Rectal smooth muscle tissue (tissue), 1 donor: ENCODE data around the gene SOX18.

Experiments
- H3K27ac ChIP-seq: one replicate; pipeline ENCODE4 v1.7.0; 2013; ENCODE audit warnings: low read depth, low read length, inconsistent platforms
- H3K27me3 ChIP-seq: one replicate; pipeline ENCODE4 v1.7.0; 2013; ENCODE audit warnings: low read length; ENCODE audit not compliant: control insufficient read depth, insufficient read depth
- H3K36me3 ChIP-seq: one replicate; pipeline ENCODE4 v1.7.0; 2013; ENCODE audit warnings: low read length; ENCODE audit not compliant: control insufficient read depth, insufficient read depth
- H3K4me1 ChIP-seq: one replicate; pipeline ENCODE4 v1.7.0; 2013; ENCODE audit warnings: low read length; ENCODE audit not compliant: control insufficient read depth, insufficient read depth
- H3K4me3 ChIP-seq: one replicate; pipeline ENCODE4 v1.7.0; 2013; ENCODE audit warnings: low read length
- H3K9ac ChIP-seq: one replicate; pipeline ENCODE4 v1.7.0; 2013; ENCODE audit warnings: low read length

SOX18 gene

GRCh38 chr20:64005394-64005793, 44.0 kb downstream of the SOX18 start:
- Histone ChIP-seq H3K36me3 (peaks cover 45% of the 10 kb centered on the region), H3K4me3 (no peak overlapping the region), H3K27me3 (no peaks in the 10 kb centered on the region), H3K27ac (no peak overlapping the region), H3K9ac (no peak overlapping the region), H3K4me1 (no peaks in the 10 kb centered on the region)

GRCh38 chr20:64003960-64004725, 45.3 kb downstream of the SOX18 start:
- Histone ChIP-seq H3K4me3 (no peak overlapping the region), H3K4me1 (no peaks in the 10 kb centered on the region), H3K36me3 (peaks cover 48% of the 10 kb centered on the region), H3K9ac (no peak overlapping the region), H3K27me3 (no peaks in the 10 kb centered on the region), H3K27ac (no peak overlapping the region)

- Histone ChIP-seq H3K4me1 (no peaks in the 10 kb centered on the region), H3K27me3 (no peaks in the 10 kb centered on the region), H3K9ac (no peak overlapping the region), H3K4me3 (no peak overlapping the region), H3K27ac (no peak overlapping the region), H3K36me3 (peaks cover 46% of the 10 kb centered on the region)
These were observed 47.8 kb downstream of the SOX18 start for GRCh38 chr20:64001607-64002011.

- no peak overlapping the region for H3K27ac ChIP-seq
- no peaks in the 10 kb centered on the region for H3K27me3 ChIP-seq
- no peak overlapping the region for H3K4me3 ChIP-seq
- H3K36me3 ChIP-seq: peaks cover 46% of the 10 kb centered on the region
- H3K4me1 ChIP-seq: no peaks in the 10 kb centered on the region
- no peak overlapping the region for H3K9ac ChIP-seq
These were observed 48.5 kb downstream of the SOX18 start for GRCh38 chr20:64000906-64001305.
